T-helper 17 cell (primary cell): ENCODE data around the gene STK35. TPM values are rescaled to one million over a fixed set of nuclear protein-coding genes. Genes with fewer than 3 reads are reported as not detected.

Experiments
- ATAC-seq: fragments of 150-1000 bp; cut with Tn5 transposase; 2 replicates; pipeline ENCODE4 v1.10.0; 2021; ENCODE audit warnings: mild to moderate bottlenecking, moderate library complexity
- DNase-seq, 3 donors: peaks; one replicate each; pipeline versions ENCODE4 v3.0.0 to v3.0.0-alpha.2; 2020 to 2021
- H3K9me3 ChIP-seq: one replicate; pipeline ENCODE4 v1.7.0; 2013; ENCODE audit warnings: low read length, mild to moderate bottlenecking; ENCODE audit not compliant: control insufficient read depth, poor library complexity, severe bottlenecking
- H3K27ac Mint-ChIP-seq: one replicate; pipeline ENCODE4 v1.8.0; 2022; ENCODE audit warnings: mild to moderate bottlenecking, moderate library complexity, mixed read lengths
- H3K27me3 Mint-ChIP-seq: one replicate; pipeline ENCODE4 v1.8.0; 2022; ENCODE audit warnings: mixed read lengths
- H3K36me3 Mint-ChIP-seq: one replicate; pipeline ENCODE4 v1.8.0; 2022; ENCODE audit warnings: low read depth, mixed read lengths
- H3K4me1 Mint-ChIP-seq: one replicate; pipeline ENCODE4 v1.8.0; 2022; ENCODE audit warnings: mild to moderate bottlenecking, mixed read lengths
- H3K4me3 Mint-ChIP-seq: one replicate; pipeline ENCODE4 v1.8.0; 2022; ENCODE audit warnings: mild to moderate bottlenecking, moderate library complexity, mixed read lengths
- total RNA-seq, 4 donors: library from RNA in 2 of 4; stranded (reverse) in 2 of 4; gene quantifications; one replicate each; pipeline ENCODE4 v1.2.3 and lab custom pipeline; 2022 to 2026

Gene STK35
- total RNA-seq, 2 donors from 2014 or later, result 16.4 to 17.8 TPM

GRCh38 chr20:2144850-2145249, 43.2 kb downstream of the STK35 start:
- DNase-seq, result no peak
- Mint-ChIP-seq H3K4me3 (no peak overlapping the region), H3K4me1 (peaks cover 5% of the 10 kb centered on the region), H3K36me3 (peaks cover 13% of the 10 kb centered on the region), H3K27ac (no peak overlapping the region), H3K27me3 (no peaks in the 10 kb centered on the region)
- H3K9me3 ChIP-seq, result no peaks in the 10 kb centered on the region
- ATAC-seq, result no peak

- no peak for ATAC-seq
- no peaks in the 10 kb centered on the region for H3K27me3 Mint-ChIP-seq
- no peak overlapping the region for H3K4me3 Mint-ChIP-seq
- DNase-seq, result no peak
- H3K9me3 ChIP-seq, result no peaks in the 10 kb centered on the region
- H3K4me1 Mint-ChIP-seq, result peaks cover 5% of the 10 kb centered on the region
- no peak overlapping the region for H3K27ac Mint-ChIP-seq
- H3K36me3 Mint-ChIP-seq, result peaks cover 13% of the 10 kb centered on the region
Measured at GRCh38 chr20:2145376-2145775, 43.7 kb downstream of the STK35 start.

- no peak for DNase-seq
- no peak overlapping the region for H3K4me3 Mint-ChIP-seq
- H3K4me1 Mint-ChIP-seq, result peaks cover 3% of the 10 kb centered on the region
Measured at GRCh38 chr20:2146080-2146867, 44.6 kb downstream of the STK35 start.

GRCh38 chr20:2149507-2149906, 47.9 kb downstream of the STK35 start:
- peaks cover 3% of the 10 kb centered on the region for H3K4me1 Mint-ChIP-seq
- no peak overlapping the region for H3K4me3 Mint-ChIP-seq
- H3K36me3 Mint-ChIP-seq, result peaks cover 7% of the 10 kb centered on the region
- no peak for ATAC-seq
- no peak for DNase-seq
- H3K9me3 ChIP-seq, result no peaks in the 10 kb centered on the region
- H3K27ac Mint-ChIP-seq, result no peak overlapping the region
- no peaks in the 10 kb centered on the region for H3K27me3 Mint-ChIP-seq

More at GRCh38 chr20:2146080-2146867, 44.6 kb downstream of the STK35 start:
- Mint-ChIP-seq H3K27me3 (no peaks in the 10 kb centered on the region), H3K27ac (peak overlapping the region; percentile 72), H3K36me3 (peaks cover 13% of the 10 kb centered on the region)
- no peaks in the 10 kb centered on the region for H3K9me3 ChIP-seq
- ATAC-seq, result no peak

- ATAC-seq, result no peak
- Mint-ChIP-seq H3K27ac (no peak overlapping the region), H3K4me1 (peaks cover 3% of the 10 kb centered on the region)
Measured at GRCh38 chr20:2150660-2151059, 49.0 kb downstream of the STK35 start.

GRCh38 chr20:2151858-2152281, 50.2 kb downstream of the STK35 start:
- DNase-seq (no peak), ATAC-seq (no peak)
- no peaks in the 10 kb centered on the region for H3K36me3 Mint-ChIP-seq

More at GRCh38 chr20:2150660-2151059, 49.0 kb downstream of the STK35 start:
- H3K36me3 Mint-ChIP-seq, result peaks cover 7% of the 10 kb centered on the region
- DNase-seq, result no peak
- no peak overlapping the region for H3K4me3 Mint-ChIP-seq
- no peaks in the 10 kb centered on the region for H3K9me3 ChIP-seq
- no peaks in the 10 kb centered on the region for H3K27me3 Mint-ChIP-seq

GRCh38 chr20:2152317-2152716, 50.7 kb downstream of the STK35 start:
- Mint-ChIP-seq H3K36me3 (no peaks in the 10 kb centered on the region), H3K4me3 (no peak overlapping the region), H3K27ac (no peak overlapping the region), H3K27me3 (no peaks in the 10 kb centered on the region), H3K4me1 (peaks cover 3% of the 10 kb centered on the region)
- ATAC-seq (no peak), DNase-seq (no peak)
- no peaks in the 10 kb centered on the region for H3K9me3 ChIP-seq

More at GRCh38 chr20:2151858-2152281, 50.2 kb downstream of the STK35 start:
- Mint-ChIP-seq H3K27me3 (no peaks in the 10 kb centered on the region), H3K4me1 (peaks cover 3% of the 10 kb centered on the region), H3K27ac (no peak overlapping the region), H3K4me3 (no peak overlapping the region)
- H3K9me3 ChIP-seq, result no peaks in the 10 kb centered on the region

GRCh38 chr20:2153326-2153725, 51.7 kb downstream of the STK35 start:
- Mint-ChIP-seq H3K4me3 (no peak overlapping the region), H3K4me1 (peaks cover 3% of the 10 kb centered on the region), H3K36me3 (no peaks in the 10 kb centered on the region), H3K27me3 (no peaks in the 10 kb centered on the region), H3K27ac (no peak overlapping the region)
- DNase-seq, result no peak
- no peaks in the 10 kb centered on the region for H3K9me3 ChIP-seq
- ATAC-seq, result no peak

GRCh38 chr20:2156224-2156623, 54.6 kb downstream of the STK35 start:
- H3K4me3 Mint-ChIP-seq, result no peak overlapping the region
- peaks cover 2% of the 10 kb centered on the region for H3K4me1 Mint-ChIP-seq
- no peak overlapping the region for H3K27ac Mint-ChIP-seq
- no peaks in the 10 kb centered on the region for H3K27me3 Mint-ChIP-seq
- H3K36me3 Mint-ChIP-seq, result no peaks in the 10 kb centered on the region
- no peak for ATAC-seq
- DNase-seq, result no peak
- no peaks in the 10 kb centered on the region for H3K9me3 ChIP-seq

GRCh38 chr20:2156666-2157624, 55.3 kb downstream of the STK35 start:
- DNase-seq (no peak), ATAC-seq (no peak)
- Mint-ChIP-seq H3K4me1 (no peaks in the 10 kb centered on the region), H3K27ac (no peak overlapping the region), H3K4me3 (no peak overlapping the region), H3K27me3 (no peaks in the 10 kb centered on the region), H3K36me3 (no peaks in the 10 kb centered on the region)
- no peaks in the 10 kb centered on the region for H3K9me3 ChIP-seq

- no peaks in the 10 kb centered on the region for H3K4me1 Mint-ChIP-seq
- H3K9me3 ChIP-seq, result no peaks in the 10 kb centered on the region
- peaks cover 3% of the 10 kb centered on the region for H3K36me3 Mint-ChIP-seq
- peaks cover 15% of the 10 kb centered on the region for H3K27me3 Mint-ChIP-seq
- no peak overlapping the region for H3K4me3 Mint-ChIP-seq
- no peak for DNase-seq
- ATAC-seq, result no peak
- no peak overlapping the region for H3K27ac Mint-ChIP-seq
Measured at GRCh38 chr20:2162125-2162822, 60.6 kb downstream of the STK35 start.

GRCh38 chr20:2162823-2163166, 61.2 kb downstream of the STK35 start:
- DNase-seq (no peak), ATAC-seq (no peak)
- no peak overlapping the region for H3K4me3 Mint-ChIP-seq
- H3K4me1 Mint-ChIP-seq, result no peaks in the 10 kb centered on the region
- peaks cover 15% of the 10 kb centered on the region for H3K27me3 Mint-ChIP-seq
- H3K27ac Mint-ChIP-seq, result no peak overlapping the region
- H3K9me3 ChIP-seq, result no peaks in the 10 kb centered on the region
- H3K36me3 Mint-ChIP-seq, result peaks cover 3% of the 10 kb centered on the region

GRCh38 chr20:2163312-2163711, 61.7 kb downstream of the STK35 start:
- no peaks in the 10 kb centered on the region for H3K9me3 ChIP-seq
- Mint-ChIP-seq H3K4me3 (no peak overlapping the region), H3K27me3 (peaks cover 15% of the 10 kb centered on the region), H3K4me1 (no peaks in the 10 kb centered on the region), H3K27ac (peak overlapping the region; percentile 43), H3K36me3 (peaks cover 3% of the 10 kb centered on the region)
- ATAC-seq (no peak), DNase-seq (no peak)
